ENCODE data around the gene CAMK1G. TPM values are rescaled to one million over a fixed set of nuclear protein-coding genes. Genes with fewer than 3 reads are reported as not detected.

CAMK1G gene
- polyA plus RNA-seq, 1 of the 3 experiments (the other 2 are of a cell fraction): 15.1 TPM

GRCh38 chr1:209622841-209623829, 39.6 kb downstream of the CAMK1G start:
- H3K79me2 ChIP-seq (ENCODE audit: insufficient read depth): no peaks in the 10 kb centered on the region
- ChIA-PET POLR2A (no interaction called here), CTCF (interaction anchor here (0.6 to 6.2 kb wide), 9 partner anchors 11 to 54 kb away, joined by 3 to 62 read pairs (median 4); no protein-coding TSS in a partner anchor)
- peaks cover 20 to 36% of the 10 kb centered on the region in 2 experiments; a peak in 3 of 4 replicates for H3K4me1 ChIP-seq (ENCODE audit: control insufficient read depth in 1 of 2, insufficient read depth in 2 of 2, low read depth in 1 of 2, low read length in 1 of 2)
- H4K20me1 ChIP-seq (ENCODE audit: insufficient read depth): no peaks in the 10 kb centered on the region
- H3K9ac ChIP-seq: no peak overlapping the region
- H2AFZ ChIP-seq (ENCODE audit: low read depth): no peak overlapping the region
- peak; percentile 54 for DNase-seq
- no peaks in the 10 kb centered on the region for H3K9me3 ChIP-seq
- H3K27me3 ChIP-seq (ENCODE audit: insufficient read depth): no peaks in the 10 kb centered on the region
- H3K9me2 ChIP-seq: no peaks in the 10 kb centered on the region
- TF ChIP-seq MEF2A (IDR thresholded peaks at IDR 0.05; ENCODE audit: borderline replicate concordance, low read depth) (no peak), ZBTB33 (IDR thresholded peaks at IDR 0.05; ENCODE audit: borderline replicate concordance, low read depth) (no peak), EP300 (IDR thresholded peaks at IDR 0.05; ENCODE audit: borderline replicate concordance in 1 of 2, low read depth in 1 of 2, low read length in 1 of 2) (no peak), JUND (IDR thresholded peaks at IDR 0.05) (no peak), TEAD4 (IDR thresholded peaks at IDR 0.05; ENCODE audit: borderline replicate concordance, insufficient read depth) (no peak), NFIC (IDR thresholded peaks at IDR 0.05; ENCODE audit: borderline replicate concordance) (no peak), GATA2 (CRISPR knock-in tag; IDR thresholded peaks at IDR 0.05) (no peak), GABPA (IDR thresholded peaks at IDR 0.05; ENCODE audit: low read depth) (no peak), FOXJ3 (CRISPR knock-in tag; IDR thresholded peaks at IDR 0.05) (no peak), ELF1 (IDR thresholded peaks at IDR 0.05) (no peak), RCOR1 (IDR thresholded peaks at IDR 0.05; ENCODE audit: low read length) (no peak), RFX5 (IDR thresholded peaks at IDR 0.05; ENCODE audit: low read length) (no peak), SMC3 (IDR thresholded peaks at IDR 0.05; ENCODE audit: low read depth, low read length) (no peak), PBX3 (IDR thresholded peaks at IDR 0.05) (no peak), SIN3A (IDR thresholded peaks at IDR 0.05; ENCODE audit: borderline replicate concordance, low read depth, low read length) (no peak), RXRA (IDR thresholded peaks at IDR 0.05; ENCODE audit: borderline replicate concordance, low read depth) (no peak), USF1 (IDR thresholded peaks at IDR 0.05; ENCODE audit: borderline replicate concordance, low read depth) (no peak)
- WGBS (ENCODE audit: low lambda C conversion rate): 91% methylated on average over 11 of the region's 24 CpGs
- no peaks in the 10 kb centered on the region for H3F3A ChIP-seq (replicated peaks; ENCODE audit: insufficient read depth)
- H3K4me2 ChIP-seq: no peak overlapping the region
- H3K27ac ChIP-seq (ENCODE audit: low read depth in 2 of 2, low read length in 1 of 2): no peak overlapping the region
- no peak overlapping the region for H3K4me3 ChIP-seq (ENCODE audit: low read depth in 2 of 2, low read length in 1 of 2)
- H3K36me3 ChIP-seq (replicated peaks in 1 of 2; ENCODE audit: control insufficient read depth in 1 of 2, insufficient read depth in 2 of 2, low read length in 1 of 2): no peaks in the 10 kb centered on the region

Data from SK-N-SH (cell line).